GM23338 (cell line): ENCODE results near the gene TANGO6. TPM values are rescaled to one million over a fixed set of nuclear protein-coding genes. Genes with fewer than 3 reads are reported as not detected.

Experiments used
- ATAC-seq: fragments of 200-7000 bp; cut with Tn5 transposase; 3 replicates; pipeline ENCODE4 v1.9.1; 2020
- DNase-seq: peaks from one replicate; pipeline ENCODE4 v3.0.0-alpha.2; 2015; ENCODE audit warnings: low spot score
- H2AFZ ChIP-seq: fragments of 200-600 bp; sonication (generic); 2 replicates; pipeline ENCODE4 v1.8.0; 2016; ENCODE audit warnings: antibody characterized with exemption, mild to moderate bottlenecking, moderate library complexity
- H3F3A ChIP-seq: fragments of 200-600 bp; sonication (generic); replicated peaks from 2 replicates; pipeline ENCODE4 v1.8.0; 2017; ENCODE audit warnings: antibody characterized with exemption, mixed run types, low read depth
- H3K27ac ChIP-seq: fragments of 200-600 bp; sonication (generic); 2 replicates; pipeline ENCODE4 v1.6.1; 2016; ENCODE audit warnings: low read depth
- H3K27me3 ChIP-seq: fragments of 200-600 bp; sonication (generic); 2 replicates; pipeline ENCODE4 v1.8.0; 2016; ENCODE audit warnings: mild to moderate bottlenecking, mixed run types, moderate library complexity; ENCODE audit not compliant: insufficient read depth
- H3K36me3 ChIP-seq: fragments of 200-600 bp; sonication (generic); 2 replicates; pipeline ENCODE4 v1.8.0; 2016; ENCODE audit warnings: mild to moderate bottlenecking; ENCODE audit not compliant: insufficient read depth
- H3K4me1 ChIP-seq: fragments of 200-600 bp; sonication (generic); 2 replicates; pipeline ENCODE4 v1.8.0; 2016; ENCODE audit warnings: mild to moderate bottlenecking, moderate library complexity; ENCODE audit not compliant: insufficient read depth
- H3K4me2 ChIP-seq: fragments of 200-600 bp; sonication (generic); 2 replicates; pipeline ENCODE4 v1.7.1; 2017; ENCODE audit warnings: mixed run types
- H3K4me3 ChIP-seq: fragments of 200-600 bp; sonication (generic); 2 replicates; pipeline ENCODE4 v1.6.1; 2016; ENCODE audit warnings: mixed run types
- H3K79me2 ChIP-seq: fragments of 200-600 bp; sonication (generic); replicated peaks from 2 replicates; pipeline ENCODE4 v1.8.0; 2017; ENCODE audit warnings: mild to moderate bottlenecking; ENCODE audit not compliant: insufficient read depth
- H3K9me2 ChIP-seq: fragments of 200-600 bp; sonication (generic); 2 replicates; pipeline ENCODE4 v1.8.0; 2017; ENCODE audit not compliant: insufficient read depth
- H4K20me1 ChIP-seq: fragments of 200-600 bp; sonication (generic); replicated peaks from 2 replicates; pipeline ENCODE4 v1.8.0; 2017; ENCODE audit warnings: mild to moderate bottlenecking; ENCODE audit not compliant: insufficient read depth
- H3K27ac Mint-ChIP-seq: 2 replicates; pipeline ENCODE4 v1.8.0; 2020; ENCODE audit warnings: inconsistent platforms, mild to moderate bottlenecking, moderate library complexity, mixed read lengths
- H3K27me3 Mint-ChIP-seq: 3 replicates; pipeline ENCODE4 v1.8.0; 2022; ENCODE audit warnings: low read depth, mild to moderate bottlenecking, moderate library complexity, mixed read lengths, inconsistent platforms; ENCODE audit not compliant: insufficient read depth, poor library complexity
- H3K36me3 Mint-ChIP-seq: 3 replicates; pipeline ENCODE4 v1.8.0; 2021; ENCODE audit warnings: low read depth, mild to moderate bottlenecking, inconsistent platforms, moderate library complexity, mixed read lengths
- H3K4me1 Mint-ChIP-seq: 3 replicates; pipeline ENCODE4 v1.8.0; 2020; ENCODE audit warnings: mild to moderate bottlenecking, inconsistent platforms, mixed read lengths
- H3K4me3 Mint-ChIP-seq: 3 replicates; pipeline ENCODE4 v1.8.0; 2021; ENCODE audit warnings: moderate library complexity, mild to moderate bottlenecking, inconsistent platforms, mixed read lengths
- H3K9me3 Mint-ChIP-seq: 3 replicates; pipeline ENCODE4 v1.8.0; 2020; ENCODE audit warnings: moderate library complexity, mild to moderate bottlenecking, inconsistent platforms, mixed read lengths
- CREB1 ChIP-seq: fragments of 250-450 bp; sonication (Bioruptor Pico); IDR thresholded peaks from 2 replicates; pipeline ENCODE4 v1.5.0; 2020; ENCODE audit warnings: low read depth, mild to moderate bottlenecking, moderate library complexity
- EZH2phosphoT487 ChIP-seq: fragments of 200-600 bp; sonication (generic); IDR thresholded peaks from one replicate; pipeline ENCODE4 v1.8.1; 2018; ENCODE audit warnings: antibody characterized with exemption; ENCODE audit not compliant: unreplicated experiment
- NANOG ChIP-seq: IDR thresholded peaks from 2 replicates; pipeline ENCODE4 v1.6.1; 2016; ENCODE audit warnings: antibody characterized with exemption, borderline replicate concordance
- STAT1 ChIP-seq: IDR thresholded peaks from one replicate; pipeline ENCODE4 v1.6.1; 2016; ENCODE audit warnings: antibody characterized with exemption; ENCODE audit not compliant: unreplicated experiment
- ZNF114 ChIP-seq: fragments of 250-450 bp; sonication (Bioruptor Pico); IDR thresholded peaks from 2 replicates; pipeline ENCODE4 v1.5.0; 2020; ENCODE audit warnings: mild to moderate bottlenecking, moderate library complexity
- ZNF331 ChIP-seq: fragments of 250-450 bp; sonication (Bioruptor Pico); IDR thresholded peaks from 2 replicates; pipeline ENCODE4 v1.5.0; 2020; ENCODE audit warnings: low read depth, mild to moderate bottlenecking, moderate library complexity
- ZNF462 ChIP-seq: fragments of 250-450 bp; sonication (Bioruptor Pico); IDR thresholded peaks from 2 replicates; pipeline ENCODE4 v1.5.0; 2020; ENCODE audit warnings: mild to moderate bottlenecking, moderate library complexity
- polyA plus RNA-seq: library from polyadenylated mRNA; unstranded; fragments of >200 nt; fragmentation: Nextera tagmentation; extraction: Ambion mirVana; gene quantifications from 2 replicates; pipeline ENCODE4 v1.2.1, GENCODE V29; 2016
- total RNA-seq: library from RNA; depleted of rRNA; stranded (reverse); fragments of >200 nt; shearing (Covaris generic); gene quantifications from 2 replicates; pipeline ENCODE4 v1.2.3, GENCODE V29; 2014

Gene TANGO6
- total and polyA plus RNA-seq, 2 experiments from 2014 or later, result 7.2 to 23.2 TPM

GRCh38 chr16:69039333-69039941 is 196.1 kb downstream of the TANGO6 start (continued):
- TF ChIP-seq ZNF462 (no peak), EZH2phosphoT487 (no peak), CREB1 (CRISPR knock-in tag) (no peak), ZNF331 (CRISPR knock-in tag) (no peak)

- H3K4me3 Mint-ChIP-seq, result no peak overlapping the region
- Histone ChIP-seq H4K20me1 (no peaks in the 10 kb centered on the region), H3K4me2 (no peak overlapping the region), H3K27ac (no peak overlapping the region), H3K79me2 (no peaks in the 10 kb centered on the region), H3K4me3 (no peak overlapping the region), H3K36me3 (peaks cover 12% of the 10 kb centered on the region; the same call in 1 of the 2 replicates), H2AFZ (no peak overlapping the region), H3K4me1 (no peaks in the 10 kb centered on the region), H3K9me2 (no peaks in the 10 kb centered on the region), H3K27me3 (no peaks in the 10 kb centered on the region), H3F3A (0 out of 2 replicates have a peak, but pooled peaks cover 6% of the 10 kb centered on the region)
- DNase-seq, result no peak
- H3K4me1 Mint-ChIP-seq, result no peaks in the 10 kb centered on the region
- no peak overlapping the region for H3K27ac Mint-ChIP-seq
- H3K36me3 Mint-ChIP-seq, result peaks cover 18% of the 10 kb centered on the region
- no peaks in the 10 kb centered on the region for H3K27me3 Mint-ChIP-seq
- peaks cover 9% of the 10 kb centered on the region; the same call in 2 of the 3 replicates for H3K9me3 Mint-ChIP-seq
- no peak for ATAC-seq
- TF ChIP-seq CREB1 (CRISPR knock-in tag) (no peak), NANOG (no peak), ZNF114 (CRISPR knock-in tag) (no peak), STAT1 (no peak), ZNF331 (CRISPR knock-in tag) (no peak), ZNF462 (no peak)
These were observed 197.0 kb downstream of the TANGO6 start for GRCh38 chr16:69040144-69040909.
